ENCODE data around the gene ZBED1.

DNA sequence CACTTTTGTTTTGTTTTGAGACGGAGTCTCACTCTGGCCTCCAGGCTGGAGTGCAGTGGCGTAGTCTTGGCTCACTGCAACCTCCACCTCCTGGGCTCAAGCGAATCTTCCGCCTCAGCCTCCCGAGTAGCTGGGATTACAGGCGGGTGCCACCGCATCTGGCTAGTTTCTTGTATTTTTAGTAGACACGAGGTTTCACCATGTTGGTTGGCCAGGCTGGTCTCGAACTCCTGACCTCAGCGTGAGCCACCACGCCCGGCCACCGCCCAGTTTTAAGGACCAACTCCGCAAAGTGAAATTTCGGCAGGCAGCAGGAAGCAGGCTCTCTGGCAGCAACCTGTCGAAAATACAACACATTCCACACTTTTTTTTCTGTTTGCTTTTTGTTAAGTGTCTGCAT, 13.4 kb downstream of the ZBED1 start:
- TF ChIP-seq, protein P1, sequence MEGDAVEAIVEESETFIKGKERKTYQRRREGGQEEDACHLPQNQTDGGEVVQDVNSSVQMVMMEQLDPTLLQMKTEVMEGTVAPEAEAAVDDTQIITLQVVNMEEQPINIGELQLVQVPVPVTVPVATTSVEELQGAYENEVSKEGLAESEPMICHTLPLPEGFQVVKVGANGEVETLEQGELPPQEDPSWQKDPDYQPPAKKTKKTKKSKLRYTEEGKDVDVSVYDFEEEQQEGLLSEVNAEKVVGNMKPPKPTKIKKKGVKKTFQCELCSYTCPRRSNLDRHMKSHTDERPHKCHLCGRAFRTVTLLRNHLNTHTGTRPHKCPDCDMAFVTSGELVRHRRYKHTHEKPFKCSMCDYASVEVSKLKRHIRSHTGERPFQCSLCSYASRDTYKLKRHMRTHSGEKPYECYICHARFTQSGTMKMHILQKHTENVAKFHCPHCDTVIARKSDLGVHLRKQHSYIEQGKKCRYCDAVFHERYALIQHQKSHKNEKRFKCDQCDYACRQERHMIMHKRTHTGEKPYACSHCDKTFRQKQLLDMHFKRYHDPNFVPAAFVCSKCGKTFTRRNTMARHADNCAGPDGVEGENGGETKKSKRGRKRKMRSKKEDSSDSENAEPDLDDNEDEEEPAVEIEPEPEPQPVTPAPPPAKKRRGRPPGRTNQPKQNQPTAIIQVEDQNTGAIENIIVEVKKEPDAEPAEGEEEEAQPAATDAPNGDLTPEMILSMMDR (IDR thresholded peaks at IDR 0.05; ENCODE audit: low read length): no peak
- no peak for TF ChIP-seq EZH2 (IDR thresholded peaks at IDR 0.05; ENCODE audit: borderline replicate concordance, low read length)

All from OCI-LY1 (cell line).